NCI-H1694 (cell line): ENCODE measurements around the gene MAGEB17.
"Not testable (repeated sequence)": the region's sequence is repeated elsewhere in the genome, so short reads cannot be mapped to it uniquely, and the experiment has no call there.

Source experiments
- DNase-seq: peaks from one replicate; lab custom pipeline; 2025; lab: John Stamatoyannopoulos, UW

The MAGEB17 gene

GRCh38 chrX:16156692-16157331 lies 10.5 kb upstream of the MAGEB17 start:
- no peak for DNase-seq

GRCh38 chrX:16160729-16161128 lies 6.6 kb upstream of the MAGEB17 start:
- no peak for DNase-seq

- not testable (repeated sequence) for DNase-seq
Measured at GRCh38 chrX:16161173-16161572, 6.1 kb upstream of the MAGEB17 start.

GRCh38 chrX:16162391-16162790 lies 4.9 kb upstream of the MAGEB17 start:
- DNase-seq: no peak

GRCh38 chrX:16164748-16165147 lies 2.5 kb upstream of the MAGEB17 start:
- DNase-seq: no peak

GRCh38 chrX:16171039-16171438 lies 3.8 kb downstream of the MAGEB17 start:
- no peak for DNase-seq

GRCh38 chrX:16171944-16172343 lies 4.7 kb downstream of the MAGEB17 start:
- DNase-seq: no peak

- no peak for DNase-seq
Measured at GRCh38 chrX:16172391-16172790, 5.1 kb downstream of the MAGEB17 start.

- no peak for DNase-seq
Measured at GRCh38 chrX:16175329-16176061, 8.2 kb downstream of the MAGEB17 start.

GRCh38 chrX:16177260-16177659 lies 10.0 kb downstream of the MAGEB17 start:
- DNase-seq: no peak

- DNase-seq: not testable (repeated sequence)
Measured at GRCh38 chrX:16183843-16184242, 16.6 kb downstream of the MAGEB17 start.

- DNase-seq: no peak
Measured at GRCh38 chrX:16185725-16186136, 18.4 kb downstream of the MAGEB17 start.

- DNase-seq: no peak
Measured at GRCh38 chrX:16186380-16187007, 19.2 kb downstream of the MAGEB17 start.

GRCh38 chrX:16187024-16187760 lies 19.9 kb downstream of the MAGEB17 start:
- no peak for DNase-seq

- no peak for DNase-seq
Measured at GRCh38 chrX:16188687-16189086, 21.4 kb downstream of the MAGEB17 start.

GRCh38 chrX:16191605-16192004 lies 24.3 kb downstream of the MAGEB17 start:
- no peak for DNase-seq

GRCh38 chrX:16196829-16197228 lies 29.5 kb downstream of the MAGEB17 start:
- DNase-seq: no peak

- DNase-seq: no peak
Measured at GRCh38 chrX:16199343-16199742, 32.1 kb downstream of the MAGEB17 start.

- DNase-seq: no peak
Measured at GRCh38 chrX:16202943-16203342, 35.7 kb downstream of the MAGEB17 start.

- no peak for DNase-seq
Measured at GRCh38 chrX:16204538-16204937, 37.3 kb downstream of the MAGEB17 start.

GRCh38 chrX:16205840-16206239 lies 38.6 kb downstream of the MAGEB17 start:
- no peak for DNase-seq

- DNase-seq: no peak
Measured at GRCh38 chrX:16207634-16208033, 40.4 kb downstream of the MAGEB17 start.

- no peak for DNase-seq
Measured at GRCh38 chrX:16208601-16209000, 41.3 kb downstream of the MAGEB17 start.
